GM23338 (cell line): ENCODE data around the gene POP4. TPM values are rescaled to one million over a fixed set of nuclear protein-coding genes. Genes with fewer than 3 reads are reported as not detected.

Source experiments
- ATAC-seq: fragments of 200-7000 bp; cut with Tn5 transposase; 3 replicates; pipeline ENCODE4 v1.9.1; 2020
- DNase-seq: peaks from one replicate; pipeline ENCODE4 v3.0.0-alpha.2; 2015; ENCODE audit warnings: low spot score
- H2AFZ ChIP-seq: fragments of 200-600 bp; sonication (generic); 2 replicates; pipeline ENCODE4 v1.8.0; 2016; ENCODE audit warnings: antibody characterized with exemption, mild to moderate bottlenecking, moderate library complexity
- H3F3A ChIP-seq: fragments of 200-600 bp; sonication (generic); replicated peaks from 2 replicates; pipeline ENCODE4 v1.8.0; 2017; ENCODE audit warnings: antibody characterized with exemption, mixed run types, low read depth
- H3K27ac ChIP-seq: fragments of 200-600 bp; sonication (generic); 2 replicates; pipeline ENCODE4 v1.6.1; 2016; ENCODE audit warnings: low read depth
- H3K27me3 ChIP-seq: fragments of 200-600 bp; sonication (generic); 2 replicates; pipeline ENCODE4 v1.8.0; 2016; ENCODE audit warnings: mild to moderate bottlenecking, mixed run types, moderate library complexity; ENCODE audit not compliant: insufficient read depth
- H3K36me3 ChIP-seq: fragments of 200-600 bp; sonication (generic); 2 replicates; pipeline ENCODE4 v1.8.0; 2016; ENCODE audit warnings: mild to moderate bottlenecking; ENCODE audit not compliant: insufficient read depth
- H3K4me1 ChIP-seq: fragments of 200-600 bp; sonication (generic); 2 replicates; pipeline ENCODE4 v1.8.0; 2016; ENCODE audit warnings: mild to moderate bottlenecking, moderate library complexity; ENCODE audit not compliant: insufficient read depth
- H3K4me2 ChIP-seq: fragments of 200-600 bp; sonication (generic); 2 replicates; pipeline ENCODE4 v1.7.1; 2017; ENCODE audit warnings: mixed run types
- H3K4me3 ChIP-seq: fragments of 200-600 bp; sonication (generic); 2 replicates; pipeline ENCODE4 v1.6.1; 2016; ENCODE audit warnings: mixed run types
- H3K79me2 ChIP-seq: fragments of 200-600 bp; sonication (generic); replicated peaks from 2 replicates; pipeline ENCODE4 v1.8.0; 2017; ENCODE audit warnings: mild to moderate bottlenecking; ENCODE audit not compliant: insufficient read depth
- H3K9me2 ChIP-seq: fragments of 200-600 bp; sonication (generic); 2 replicates; pipeline ENCODE4 v1.8.0; 2017; ENCODE audit not compliant: insufficient read depth
- H4K20me1 ChIP-seq: fragments of 200-600 bp; sonication (generic); replicated peaks from 2 replicates; pipeline ENCODE4 v1.8.0; 2017; ENCODE audit warnings: mild to moderate bottlenecking; ENCODE audit not compliant: insufficient read depth
- H3K27ac Mint-ChIP-seq: 2 replicates; pipeline ENCODE4 v1.8.0; 2020; ENCODE audit warnings: inconsistent platforms, mild to moderate bottlenecking, moderate library complexity, mixed read lengths
- H3K27me3 Mint-ChIP-seq: 3 replicates; pipeline ENCODE4 v1.8.0; 2022; ENCODE audit warnings: low read depth, mild to moderate bottlenecking, moderate library complexity, mixed read lengths, inconsistent platforms; ENCODE audit not compliant: insufficient read depth, poor library complexity
- H3K36me3 Mint-ChIP-seq: 3 replicates; pipeline ENCODE4 v1.8.0; 2021; ENCODE audit warnings: low read depth, mild to moderate bottlenecking, inconsistent platforms, moderate library complexity, mixed read lengths
- H3K4me1 Mint-ChIP-seq: 3 replicates; pipeline ENCODE4 v1.8.0; 2020; ENCODE audit warnings: mild to moderate bottlenecking, inconsistent platforms, mixed read lengths
- H3K4me3 Mint-ChIP-seq: 3 replicates; pipeline ENCODE4 v1.8.0; 2021; ENCODE audit warnings: moderate library complexity, mild to moderate bottlenecking, inconsistent platforms, mixed read lengths
- H3K9me3 Mint-ChIP-seq: 3 replicates; pipeline ENCODE4 v1.8.0; 2020; ENCODE audit warnings: moderate library complexity, mild to moderate bottlenecking, inconsistent platforms, mixed read lengths
- CREB1 ChIP-seq: fragments of 250-450 bp; sonication (Bioruptor Pico); IDR thresholded peaks from 2 replicates; pipeline ENCODE4 v1.5.0; 2020; ENCODE audit warnings: low read depth, mild to moderate bottlenecking, moderate library complexity
- JUNB ChIP-seq: IDR thresholded peaks from one replicate; pipeline ENCODE4 v1.6.1; 2016; ENCODE audit warnings: antibody characterized with exemption; ENCODE audit not compliant: unreplicated experiment
- NANOG ChIP-seq: IDR thresholded peaks from 2 replicates; pipeline ENCODE4 v1.6.1; 2016; ENCODE audit warnings: antibody characterized with exemption, borderline replicate concordance
- POLR2AphosphoS5 ChIP-seq: IDR thresholded peaks from 2 replicates; pipeline ENCODE4 v1.6.1; 2016; ENCODE audit warnings: antibody characterized with exemption, low read depth
- STAT1 ChIP-seq: IDR thresholded peaks from one replicate; pipeline ENCODE4 v1.6.1; 2016; ENCODE audit warnings: antibody characterized with exemption; ENCODE audit not compliant: unreplicated experiment
- ZNF114 ChIP-seq: fragments of 250-450 bp; sonication (Bioruptor Pico); IDR thresholded peaks from 2 replicates; pipeline ENCODE4 v1.5.0; 2020; ENCODE audit warnings: mild to moderate bottlenecking, moderate library complexity
- ZNF331 ChIP-seq: fragments of 250-450 bp; sonication (Bioruptor Pico); IDR thresholded peaks from 2 replicates; pipeline ENCODE4 v1.5.0; 2020; ENCODE audit warnings: low read depth, mild to moderate bottlenecking, moderate library complexity
- polyA plus RNA-seq: library from polyadenylated mRNA; unstranded; fragments of >200 nt; fragmentation: Nextera tagmentation; extraction: Ambion mirVana; gene quantifications from 2 replicates; pipeline ENCODE4 v1.2.1, GENCODE V29; 2016
- total RNA-seq: library from RNA; depleted of rRNA; stranded (reverse); fragments of >200 nt; shearing (Covaris generic); gene quantifications from 2 replicates; pipeline ENCODE4 v1.2.3, GENCODE V29; 2014
- TF ChIP-seq, protein P1 (sequence below), 2 experiments: fragments of 200-600 bp in 1 of 2; sonication (generic) in 1 of 2; conservative IDR thresholded peaks; 2 replicates each; pipeline versions ENCODE4 v1.5.1 to v1.6.1; 2016 to 2017; ENCODE audit warnings: antibody characterized with exemption in 2 of 2, low read depth in 2 of 2, mild to moderate bottlenecking in 2 of 2, moderate library complexity in 1 of 2
- TF ChIP-seq, protein P2 (sequence below): fragments of 250-450 bp; sonication (Bioruptor Pico); IDR thresholded peaks from 2 replicates; pipeline ENCODE4 v1.5.0; 2020; ENCODE audit warnings: mild to moderate bottlenecking, moderate library complexity
- TF ChIP-seq, protein P3 (sequence below): IDR thresholded peaks from one replicate; pipeline ENCODE4 v1.6.1; 2018; ENCODE audit warnings: antibody characterized with exemption; ENCODE audit not compliant: unreplicated experiment
- TF ChIP-seq, protein P4 (sequence below): IDR thresholded peaks from 2 replicates; pipeline ENCODE4 v1.6.1; 2016; ENCODE audit warnings: antibody characterized with exemption

Gene POP4
- total and polyA plus RNA-seq, 2 experiments from 2014 or later: 37.2 to 58.3 TPM

DNA sequence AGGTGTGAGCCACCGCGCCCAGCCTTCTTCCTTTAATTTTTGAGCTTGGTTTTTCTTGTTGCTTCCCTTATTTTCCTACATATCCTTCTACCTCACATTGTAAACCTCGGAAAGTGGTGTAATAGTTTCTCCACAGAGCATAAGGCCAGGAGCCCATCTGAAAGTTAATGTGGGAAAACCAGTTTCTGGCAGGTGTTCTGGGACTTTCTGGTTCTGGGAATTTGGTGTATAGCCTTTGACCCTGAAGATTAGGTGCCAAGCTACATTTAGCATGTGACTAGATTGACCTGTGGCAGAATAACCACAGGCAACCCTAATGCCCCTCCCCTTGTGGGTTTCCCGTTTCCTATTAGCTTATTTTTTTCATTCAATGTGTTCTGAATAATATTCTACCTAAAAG is 8.7 kb downstream of the POP4 start:
- Histone ChIP-seq H3K79me2 (no peaks in the 10 kb centered on the region), H3K9me2 (no peaks in the 10 kb centered on the region), H4K20me1 (no peaks in the 10 kb centered on the region), H3K4me3 (no peak overlapping the region), H3F3A (no peaks in the 10 kb centered on the region), H3K36me3 (no peaks in the 10 kb centered on the region), H3K27ac (no peak overlapping the region), H3K27me3 (no peaks in the 10 kb centered on the region), H2AFZ (no peak overlapping the region), H3K4me1 (no peaks in the 10 kb centered on the region), H3K4me2 (no peak overlapping the region)
- Mint-ChIP-seq H3K9me3 (no peaks in the 10 kb centered on the region), H3K4me3 (no peak overlapping the region), H3K27ac (no peak overlapping the region), H3K27me3 (peaks cover 2% of the 10 kb centered on the region), H3K4me1 (peaks cover 2% of the 10 kb centered on the region; the same call in 2 of the 3 replicates), H3K36me3 (peaks cover 46% of the 10 kb centered on the region)
- ATAC-seq: no peak
- DNase-seq: no peak
- TF ChIP-seq POLR2AphosphoS5 (no peak), ZNF114 (no peak), JUNB (no peak), ZNF331 (CRISPR knock-in tag) (no peak), NANOG (no peak), STAT1 (no peak), CREB1 (CRISPR knock-in tag) (no peak)
- TF ChIP-seq, protein P1, sequence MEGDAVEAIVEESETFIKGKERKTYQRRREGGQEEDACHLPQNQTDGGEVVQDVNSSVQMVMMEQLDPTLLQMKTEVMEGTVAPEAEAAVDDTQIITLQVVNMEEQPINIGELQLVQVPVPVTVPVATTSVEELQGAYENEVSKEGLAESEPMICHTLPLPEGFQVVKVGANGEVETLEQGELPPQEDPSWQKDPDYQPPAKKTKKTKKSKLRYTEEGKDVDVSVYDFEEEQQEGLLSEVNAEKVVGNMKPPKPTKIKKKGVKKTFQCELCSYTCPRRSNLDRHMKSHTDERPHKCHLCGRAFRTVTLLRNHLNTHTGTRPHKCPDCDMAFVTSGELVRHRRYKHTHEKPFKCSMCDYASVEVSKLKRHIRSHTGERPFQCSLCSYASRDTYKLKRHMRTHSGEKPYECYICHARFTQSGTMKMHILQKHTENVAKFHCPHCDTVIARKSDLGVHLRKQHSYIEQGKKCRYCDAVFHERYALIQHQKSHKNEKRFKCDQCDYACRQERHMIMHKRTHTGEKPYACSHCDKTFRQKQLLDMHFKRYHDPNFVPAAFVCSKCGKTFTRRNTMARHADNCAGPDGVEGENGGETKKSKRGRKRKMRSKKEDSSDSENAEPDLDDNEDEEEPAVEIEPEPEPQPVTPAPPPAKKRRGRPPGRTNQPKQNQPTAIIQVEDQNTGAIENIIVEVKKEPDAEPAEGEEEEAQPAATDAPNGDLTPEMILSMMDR (conservative IDR thresholded peaks at IDR 0.05; ENCODE audit: low read depth in 2 of 2): no peak
- TF ChIP-seq, protein P2, sequence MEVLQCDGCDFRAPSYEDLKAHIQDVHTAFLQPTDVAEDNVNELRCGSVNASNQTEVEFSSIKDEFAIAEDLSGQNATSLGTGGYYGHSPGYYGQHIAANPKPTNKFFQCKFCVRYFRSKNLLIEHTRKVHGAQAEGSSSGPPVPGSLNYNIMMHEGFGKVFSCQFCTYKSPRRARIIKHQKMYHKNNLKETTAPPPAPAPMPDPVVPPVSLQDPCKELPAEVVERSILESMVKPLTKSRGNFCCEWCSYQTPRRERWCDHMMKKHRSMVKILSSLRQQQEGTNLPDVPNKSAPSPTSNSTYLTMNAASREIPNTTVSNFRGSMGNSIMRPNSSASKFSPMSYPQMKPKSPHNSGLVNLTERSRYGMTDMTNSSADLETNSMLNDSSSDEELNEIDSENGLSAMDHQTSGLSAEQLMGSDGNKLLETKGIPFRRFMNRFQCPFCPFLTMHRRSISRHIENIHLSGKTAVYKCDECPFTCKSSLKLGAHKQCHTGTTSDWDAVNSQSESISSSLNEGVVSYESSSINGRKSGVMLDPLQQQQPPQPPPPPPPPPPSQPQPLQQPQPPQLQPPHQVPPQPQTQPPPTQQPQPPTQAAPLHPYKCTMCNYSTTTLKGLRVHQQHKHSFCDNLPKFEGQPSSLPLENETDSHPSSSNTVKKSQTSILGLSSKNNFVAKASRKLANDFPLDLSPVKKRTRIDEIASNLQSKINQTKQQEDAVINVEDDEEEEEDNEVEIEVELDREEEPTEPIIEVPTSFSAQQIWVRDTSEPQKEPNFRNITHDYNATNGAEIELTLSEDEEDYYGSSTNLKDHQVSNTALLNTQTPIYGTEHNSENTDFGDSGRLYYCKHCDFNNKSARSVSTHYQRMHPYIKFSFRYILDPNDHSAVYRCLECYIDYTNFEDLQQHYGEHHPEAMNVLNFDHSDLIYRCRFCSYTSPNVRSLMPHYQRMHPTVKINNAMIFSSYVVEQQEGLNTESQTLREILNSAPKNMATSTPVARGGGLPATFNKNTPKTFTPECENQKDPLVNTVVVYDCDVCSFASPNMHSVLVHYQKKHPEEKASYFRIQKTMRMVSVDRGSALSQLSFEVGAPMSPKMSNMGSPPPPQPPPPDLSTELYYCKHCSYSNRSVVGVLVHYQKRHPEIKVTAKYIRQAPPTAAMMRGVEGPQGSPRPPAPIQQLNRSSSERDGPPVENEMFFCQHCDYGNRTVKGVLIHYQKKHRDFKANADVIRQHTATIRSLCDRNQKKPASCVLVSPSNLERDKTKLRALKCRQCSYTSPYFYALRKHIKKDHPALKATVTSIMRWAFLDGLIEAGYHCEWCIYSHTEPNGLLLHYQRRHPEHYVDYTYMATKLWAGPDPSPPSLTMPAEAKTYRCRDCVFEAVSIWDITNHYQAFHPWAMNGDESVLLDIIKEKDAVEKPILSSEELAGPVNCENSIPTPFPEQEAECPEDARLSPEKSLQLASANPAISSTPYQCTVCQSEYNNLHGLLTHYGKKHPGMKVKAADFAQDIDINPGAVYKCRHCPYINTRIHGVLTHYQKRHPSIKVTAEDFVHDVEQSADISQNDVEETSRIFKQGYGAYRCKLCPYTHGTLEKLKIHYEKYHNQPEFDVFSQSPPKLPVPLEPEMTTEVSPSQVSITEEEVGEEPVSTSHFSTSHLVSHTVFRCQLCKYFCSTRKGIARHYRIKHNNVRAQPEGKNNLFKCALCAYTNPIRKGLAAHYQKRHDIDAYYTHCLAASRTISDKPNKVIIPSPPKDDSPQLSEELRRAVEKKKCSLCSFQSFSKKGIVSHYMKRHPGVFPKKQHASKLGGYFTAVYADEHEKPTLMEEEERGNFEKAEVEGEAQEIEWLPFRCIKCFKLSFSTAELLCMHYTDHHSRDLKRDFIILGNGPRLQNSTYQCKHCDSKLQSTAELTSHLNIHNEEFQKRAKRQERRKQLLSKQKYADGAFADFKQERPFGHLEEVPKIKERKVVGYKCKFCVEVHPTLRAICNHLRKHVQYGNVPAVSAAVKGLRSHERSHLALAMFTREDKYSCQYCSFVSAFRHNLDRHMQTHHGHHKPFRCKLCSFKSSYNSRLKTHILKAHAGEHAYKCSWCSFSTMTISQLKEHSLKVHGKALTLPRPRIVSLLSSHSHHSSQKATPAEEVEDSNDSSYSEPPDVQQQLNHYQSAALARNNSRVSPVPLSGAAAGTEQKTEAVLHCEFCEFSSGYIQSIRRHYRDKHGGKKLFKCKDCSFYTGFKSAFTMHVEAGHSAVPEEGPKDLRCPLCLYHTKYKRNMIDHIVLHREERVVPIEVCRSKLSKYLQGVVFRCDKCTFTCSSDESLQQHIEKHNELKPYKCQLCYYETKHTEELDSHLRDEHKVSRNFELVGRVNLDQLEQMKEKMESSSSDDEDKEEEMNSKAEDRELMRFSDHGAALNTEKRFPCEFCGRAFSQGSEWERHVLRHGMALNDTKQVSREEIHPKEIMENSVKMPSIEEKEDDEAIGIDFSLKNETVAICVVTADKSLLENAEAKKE (CRISPR knock-in tag): no peak
- TF ChIP-seq, protein P3, sequence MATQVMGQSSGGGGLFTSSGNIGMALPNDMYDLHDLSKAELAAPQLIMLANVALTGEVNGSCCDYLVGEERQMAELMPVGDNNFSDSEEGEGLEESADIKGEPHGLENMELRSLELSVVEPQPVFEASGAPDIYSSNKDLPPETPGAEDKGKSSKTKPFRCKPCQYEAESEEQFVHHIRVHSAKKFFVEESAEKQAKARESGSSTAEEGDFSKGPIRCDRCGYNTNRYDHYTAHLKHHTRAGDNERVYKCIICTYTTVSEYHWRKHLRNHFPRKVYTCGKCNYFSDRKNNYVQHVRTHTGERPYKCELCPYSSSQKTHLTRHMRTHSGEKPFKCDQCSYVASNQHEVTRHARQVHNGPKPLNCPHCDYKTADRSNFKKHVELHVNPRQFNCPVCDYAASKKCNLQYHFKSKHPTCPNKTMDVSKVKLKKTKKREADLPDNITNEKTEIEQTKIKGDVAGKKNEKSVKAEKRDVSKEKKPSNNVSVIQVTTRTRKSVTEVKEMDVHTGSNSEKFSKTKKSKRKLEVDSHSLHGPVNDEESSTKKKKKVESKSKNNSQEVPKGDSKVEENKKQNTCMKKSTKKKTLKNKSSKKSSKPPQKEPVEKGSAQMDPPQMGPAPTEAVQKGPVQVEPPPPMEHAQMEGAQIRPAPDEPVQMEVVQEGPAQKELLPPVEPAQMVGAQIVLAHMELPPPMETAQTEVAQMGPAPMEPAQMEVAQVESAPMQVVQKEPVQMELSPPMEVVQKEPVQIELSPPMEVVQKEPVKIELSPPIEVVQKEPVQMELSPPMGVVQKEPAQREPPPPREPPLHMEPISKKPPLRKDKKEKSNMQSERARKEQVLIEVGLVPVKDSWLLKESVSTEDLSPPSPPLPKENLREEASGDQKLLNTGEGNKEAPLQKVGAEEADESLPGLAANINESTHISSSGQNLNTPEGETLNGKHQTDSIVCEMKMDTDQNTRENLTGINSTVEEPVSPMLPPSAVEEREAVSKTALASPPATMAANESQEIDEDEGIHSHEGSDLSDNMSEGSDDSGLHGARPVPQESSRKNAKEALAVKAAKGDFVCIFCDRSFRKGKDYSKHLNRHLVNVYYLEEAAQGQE: no peak
- TF ChIP-seq, protein P4, sequence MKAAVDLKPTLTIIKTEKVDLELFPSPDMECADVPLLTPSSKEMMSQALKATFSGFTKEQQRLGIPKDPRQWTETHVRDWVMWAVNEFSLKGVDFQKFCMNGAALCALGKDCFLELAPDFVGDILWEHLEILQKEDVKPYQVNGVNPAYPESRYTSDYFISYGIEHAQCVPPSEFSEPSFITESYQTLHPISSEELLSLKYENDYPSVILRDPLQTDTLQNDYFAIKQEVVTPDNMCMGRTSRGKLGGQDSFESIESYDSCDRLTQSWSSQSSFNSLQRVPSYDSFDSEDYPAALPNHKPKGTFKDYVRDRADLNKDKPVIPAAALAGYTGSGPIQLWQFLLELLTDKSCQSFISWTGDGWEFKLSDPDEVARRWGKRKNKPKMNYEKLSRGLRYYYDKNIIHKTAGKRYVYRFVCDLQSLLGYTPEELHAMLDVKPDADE: no peak
